Neural cell (in vitro differentiated cells): ENCODE measurements around the gene TIGD7. TPM values are rescaled to one million over a fixed set of nuclear protein-coding genes. Genes with fewer than 3 reads are reported as not detected.

Experiments
- polyA plus RNA-seq: library from polyadenylated mRNA; depleted of rRNA; stranded (reverse); fragments of >200 nt; gene quantifications from 2 replicates; pipeline ENCODE4 v1.2.3, GENCODE V29; 2014

TIGD7 gene
- polyA plus RNA-seq, 1 donor from 2014 or later, result 25.2 TPM

Other genes starting within 250 kb of the TIGD7 start
- gene IL32, start 239.8 kb downstream of the TIGD7 start, polyA plus RNA-seq, result not detected in 2 replicates
- gene ZSCAN10, start 206.1 kb downstream of the TIGD7 start, polyA plus RNA-seq, result 0.10 TPM in 1 of 2 replicates, not detected in the other
- 30.0 and 39.4 TPM in 2 replicates for gene ZNF205, start 192.8 kb downstream of the TIGD7 start, polyA plus RNA-seq
- gene ZNF213, start 170.4 kb downstream of the TIGD7 start, polyA plus RNA-seq, result 5.1 and 9.8 TPM in 2 replicates
- 2.5 and 2.7 TPM in 2 replicates for gene OR1F1, start 117.2 kb downstream of the TIGD7 start, polyA plus RNA-seq
- gene ZNF200, start 70.3 kb downstream of the TIGD7 start, polyA plus RNA-seq, result 20.8 and 23.0 TPM in 2 replicates
- not detected in 2 replicates for gene MEFV, start 48.8 kb downstream of the TIGD7 start, polyA plus RNA-seq
- 65.4 and 88.4 TPM in 2 replicates for gene ZNF263, start 21.9 kb downstream of the TIGD7 start, polyA plus RNA-seq
- 58.3 and 76.0 TPM in 2 replicates for gene ZNF75A, start 67 bp upstream of the TIGD7 start, polyA plus RNA-seq
- 0.22 TPM in 1 of 2 replicates, not detected in the other for gene OR2C1, start 50.5 kb upstream of the TIGD7 start, polyA plus RNA-seq
- gene ZSCAN32, start 95.6 kb upstream of the TIGD7 start, polyA plus RNA-seq, result 22.0 and 28.4 TPM in 2 replicates
- gene ZNF174, start 95.8 kb upstream of the TIGD7 start, polyA plus RNA-seq, result 13.0 and 14.8 TPM in 2 replicates
- 1.8 and 2.0 TPM in 2 replicates for gene ZNF597, start 138.1 kb upstream of the TIGD7 start, polyA plus RNA-seq
- gene NAA60, start 138.2 kb upstream of the TIGD7 start, polyA plus RNA-seq, result 15.1 and 32.0 TPM in 2 replicates
- not detected in 2 replicates for gene C16orf90, start 190.1 kb upstream of the TIGD7 start, polyA plus RNA-seq
- 40.8 and 46.6 TPM in 2 replicates for gene CLUAP1, start 195.6 kb upstream of the TIGD7 start, polyA plus RNA-seq